OCI-LY7 (cell line): ENCODE data around the gene ZNF771.

Source experiments
- EZH2phosphoT487 ChIP-seq: fragments of 200-600 bp; sonication (generic); IDR thresholded peaks from 2 replicates; pipeline ENCODE4 v1.6.1; 2018; ENCODE audit warnings: low read depth, borderline replicate concordance, mild to moderate bottlenecking, mixed run types, antibody characterized with exemption, low read length, moderate library complexity, mixed read lengths
- TF ChIP-seq, protein P1 (sequence below): fragments of 200-600 bp; sonication (generic); conservative IDR thresholded peaks from 2 replicates; pipeline ENCODE4 v1.5.1; 2014; ENCODE audit warnings: mild to moderate bottlenecking, antibody characterized with exemption, low read length, moderate library complexity, mixed read lengths

GRCh38 chr16:30464078-30464477 lies 56.7 kb downstream of the ZNF771 start:
- TF ChIP-seq, protein P1, sequence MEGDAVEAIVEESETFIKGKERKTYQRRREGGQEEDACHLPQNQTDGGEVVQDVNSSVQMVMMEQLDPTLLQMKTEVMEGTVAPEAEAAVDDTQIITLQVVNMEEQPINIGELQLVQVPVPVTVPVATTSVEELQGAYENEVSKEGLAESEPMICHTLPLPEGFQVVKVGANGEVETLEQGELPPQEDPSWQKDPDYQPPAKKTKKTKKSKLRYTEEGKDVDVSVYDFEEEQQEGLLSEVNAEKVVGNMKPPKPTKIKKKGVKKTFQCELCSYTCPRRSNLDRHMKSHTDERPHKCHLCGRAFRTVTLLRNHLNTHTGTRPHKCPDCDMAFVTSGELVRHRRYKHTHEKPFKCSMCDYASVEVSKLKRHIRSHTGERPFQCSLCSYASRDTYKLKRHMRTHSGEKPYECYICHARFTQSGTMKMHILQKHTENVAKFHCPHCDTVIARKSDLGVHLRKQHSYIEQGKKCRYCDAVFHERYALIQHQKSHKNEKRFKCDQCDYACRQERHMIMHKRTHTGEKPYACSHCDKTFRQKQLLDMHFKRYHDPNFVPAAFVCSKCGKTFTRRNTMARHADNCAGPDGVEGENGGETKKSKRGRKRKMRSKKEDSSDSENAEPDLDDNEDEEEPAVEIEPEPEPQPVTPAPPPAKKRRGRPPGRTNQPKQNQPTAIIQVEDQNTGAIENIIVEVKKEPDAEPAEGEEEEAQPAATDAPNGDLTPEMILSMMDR: no peak
- TF ChIP-seq EZH2phosphoT487: no peak
